Liver (tissue), 9 donors: ENCODE results near the gene GMPS. TPM values are rescaled to one million over a fixed set of nuclear protein-coding genes. Genes with fewer than 3 reads are reported as not detected.

ENCODE experiments used
- DNase-seq: peaks from one replicate; pipeline ENCODE4 v3.0.0-alpha.2; 2017; ENCODE audit warnings: low spot score
- H3K27ac ChIP-seq, 2 donors: one replicate each; pipeline ENCODE4 v1.7.0; 2013; ENCODE audit warnings: inconsistent platforms in 2 of 2, low read length in 2 of 2, control low read depth in 1 of 2, low read depth in 1 of 2, mild to moderate bottlenecking in 1 of 2
- H3K27me3 ChIP-seq, 4 donors: one replicate each; pipeline versions ENCODE4 v1.6.1 to v1.7.0; 2013; ENCODE audit warnings: low read length in 3 of 4, inconsistent platforms in 1 of 4, mild to moderate bottlenecking in 1 of 4, moderate library complexity in 1 of 4; ENCODE audit not compliant: control insufficient read depth in 4 of 4, insufficient read depth in 4 of 4
- H3K36me3 ChIP-seq, 4 donors: one replicate each; pipeline versions ENCODE4 v1.6.1 to v1.7.0; 2013; ENCODE audit warnings: low read length in 3 of 4, mild to moderate bottlenecking in 3 of 4, low read depth in 1 of 4, moderate library complexity in 1 of 4; ENCODE audit not compliant: control insufficient read depth in 4 of 4, insufficient read depth in 3 of 4
- H3K4me1 ChIP-seq, 4 donors: one replicate each; pipeline versions ENCODE4 v1.6.1 to v1.7.0; 2013; ENCODE audit warnings: low read length in 3 of 4, mild to moderate bottlenecking in 3 of 4, moderate library complexity in 1 of 4; ENCODE audit not compliant: control insufficient read depth in 4 of 4, insufficient read depth in 4 of 4
- H3K4me3 ChIP-seq, 3 donors: one replicate each; pipeline versions ENCODE4 v1.6.1 to v1.7.0; 2013; ENCODE audit warnings: low read length in 3 of 3, control low read depth in 1 of 3, low read depth in 1 of 3, mild to moderate bottlenecking in 1 of 3
- H3K9ac ChIP-seq, 2 donors: one replicate each; pipeline ENCODE4 v1.7.0; 2013; ENCODE audit warnings: low read length in 2 of 2, mild to moderate bottlenecking in 2 of 2, moderate library complexity in 2 of 2, control low read depth in 1 of 2, low read depth in 1 of 2
- H3K9me3 ChIP-seq, 4 donors: one replicate each; pipeline versions ENCODE4 v1.6.1 to v1.7.0; 2013; ENCODE audit warnings: low read length in 3 of 4; ENCODE audit not compliant: control insufficient read depth in 4 of 4
- EGR1 ChIP-seq, 2 donors: IDR thresholded peaks; 2 replicates each; pipeline ENCODE4 v1.6.1; 2016 to 2018; ENCODE audit warnings: antibody characterized with exemption in 2 of 2, low read depth in 2 of 2
- FOXA1 ChIP-seq: IDR thresholded peaks from 2 replicates; pipeline ENCODE4 v1.6.1; 2016; ENCODE audit warnings: antibody characterized with exemption
- FOXA2 ChIP-seq: IDR thresholded peaks from 2 replicates; pipeline ENCODE4 v1.6.1; 2016; ENCODE audit warnings: antibody characterized with exemption
- GABPA ChIP-seq, 2 donors: IDR thresholded peaks in 1 of 2; conservative IDR thresholded peaks in 1 of 2; 2 replicates each; pipeline ENCODE4 v1.6.1; 2016; ENCODE audit warnings: antibody characterized with exemption in 2 of 2, mild to moderate bottlenecking in 1 of 2, moderate library complexity in 1 of 2
- HNF4A ChIP-seq, 2 donors: conservative IDR thresholded peaks; 2 replicates each; pipeline ENCODE4 v1.6.1; 2016; ENCODE audit warnings: antibody characterized with exemption in 2 of 2, mild to moderate bottlenecking in 2 of 2
- HNF4G ChIP-seq: IDR thresholded peaks from 2 replicates; pipeline ENCODE4 v1.6.1; 2016; ENCODE audit warnings: antibody characterized with exemption
- NR2F2 ChIP-seq: IDR thresholded peaks from 2 replicates; pipeline ENCODE4 v1.6.1; 2016; ENCODE audit warnings: antibody characterized with exemption
- RXRA ChIP-seq, 2 donors: IDR thresholded peaks; 2 replicates each; pipeline ENCODE4 v1.6.1; 2017 to 2018; ENCODE audit warnings: antibody characterized with exemption in 2 of 2, mild to moderate bottlenecking in 1 of 2
- SP1 ChIP-seq: IDR thresholded peaks from 2 replicates; pipeline ENCODE4 v1.6.1; 2018; ENCODE audit warnings: antibody characterized with exemption, mild to moderate bottlenecking
- YY1 ChIP-seq: IDR thresholded peaks from 2 replicates; pipeline ENCODE4 v1.6.1; 2016; ENCODE audit warnings: antibody characterized with exemption, mild to moderate bottlenecking
- WGBS: extraction: QIAGEN DNeasy Blood & Tissue Kit; methylation state at CpG from one replicate; pipeline ENCODE4 v1.1.7; 2013; 5-methylcytosine and 5-hydroxymethylcytosine counted together
- polyA plus RNA-seq, 2 donors: library from polyadenylated mRNA; stranded (reverse) in 1 of 2; unstranded in 1 of 2; fragments of 200-250 nt in 1 of 2; fragments of >200 nt in 1 of 2; fragmentation: Nextera tagmentation in 1 of 2; extraction: Ambion mirVana in 1 of 2; gene quantifications; one replicate each; pipeline versions ENCODE4 v1.2.1 to v1.2.3, GENCODE V29; 2013 to 2015
- total RNA-seq, 2 donors: library from RNA; depleted of rRNA; stranded (reverse); fragments of >200 nt; gene quantifications; one replicate each; pipeline ENCODE4 v1.2.3, GENCODE V29; 2014
- TF ChIP-seq, protein P1 (sequence below): IDR thresholded peaks from 2 replicates; pipeline ENCODE4 v1.6.1; 2016; ENCODE audit warnings: antibody characterized with exemption, mild to moderate bottlenecking
- TF ChIP-seq, protein P2 (sequence below): IDR thresholded peaks from 2 replicates; pipeline ENCODE4 v1.6.1; 2016; ENCODE audit warnings: antibody characterized with exemption
- TF ChIP-seq, protein P3 (sequence below): fragments of 150-350 bp; IDR thresholded peaks from 2 replicates; pipeline ENCODE4 v1.5.1; 2017; ENCODE audit warnings: improper control_type of control experiment, low read depth, low read length; ENCODE audit not compliant: missing input control
- TF ChIP-seq, protein P4 (sequence below): IDR thresholded peaks from 2 replicates; pipeline ENCODE4 v1.6.1; 2016; ENCODE audit warnings: antibody characterized with exemption
- donor health status: healthy.
- donor health status: healthy.
- donor health status: healthy.
- donor health status: healthy.
- donor health status: healthy.

The GMPS gene
- total and polyA plus RNA-seq, 4 donors = 10.8 to 16.1 (median 14.8) TPM

DNA sequence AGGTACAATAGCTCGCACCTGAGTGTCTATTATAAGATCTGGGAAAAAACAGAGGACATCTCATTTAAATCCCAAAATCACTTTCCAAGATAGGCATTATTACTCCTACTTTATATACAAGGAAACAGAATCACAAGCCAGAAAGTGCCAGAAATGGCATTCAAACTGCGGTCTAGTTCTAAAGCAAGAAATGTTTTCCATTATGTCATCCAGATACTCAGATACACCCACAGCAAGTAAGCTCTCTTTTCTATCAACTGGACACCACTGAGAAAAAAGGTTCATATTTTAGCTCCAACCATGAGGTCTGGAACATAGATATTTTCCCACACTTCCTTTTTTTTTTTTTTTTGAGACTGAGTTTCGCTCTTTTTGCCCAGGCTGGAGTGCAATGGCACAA is 24.3 kb upstream of the GMPS start (continued):
- TF ChIP-seq, protein P1, sequence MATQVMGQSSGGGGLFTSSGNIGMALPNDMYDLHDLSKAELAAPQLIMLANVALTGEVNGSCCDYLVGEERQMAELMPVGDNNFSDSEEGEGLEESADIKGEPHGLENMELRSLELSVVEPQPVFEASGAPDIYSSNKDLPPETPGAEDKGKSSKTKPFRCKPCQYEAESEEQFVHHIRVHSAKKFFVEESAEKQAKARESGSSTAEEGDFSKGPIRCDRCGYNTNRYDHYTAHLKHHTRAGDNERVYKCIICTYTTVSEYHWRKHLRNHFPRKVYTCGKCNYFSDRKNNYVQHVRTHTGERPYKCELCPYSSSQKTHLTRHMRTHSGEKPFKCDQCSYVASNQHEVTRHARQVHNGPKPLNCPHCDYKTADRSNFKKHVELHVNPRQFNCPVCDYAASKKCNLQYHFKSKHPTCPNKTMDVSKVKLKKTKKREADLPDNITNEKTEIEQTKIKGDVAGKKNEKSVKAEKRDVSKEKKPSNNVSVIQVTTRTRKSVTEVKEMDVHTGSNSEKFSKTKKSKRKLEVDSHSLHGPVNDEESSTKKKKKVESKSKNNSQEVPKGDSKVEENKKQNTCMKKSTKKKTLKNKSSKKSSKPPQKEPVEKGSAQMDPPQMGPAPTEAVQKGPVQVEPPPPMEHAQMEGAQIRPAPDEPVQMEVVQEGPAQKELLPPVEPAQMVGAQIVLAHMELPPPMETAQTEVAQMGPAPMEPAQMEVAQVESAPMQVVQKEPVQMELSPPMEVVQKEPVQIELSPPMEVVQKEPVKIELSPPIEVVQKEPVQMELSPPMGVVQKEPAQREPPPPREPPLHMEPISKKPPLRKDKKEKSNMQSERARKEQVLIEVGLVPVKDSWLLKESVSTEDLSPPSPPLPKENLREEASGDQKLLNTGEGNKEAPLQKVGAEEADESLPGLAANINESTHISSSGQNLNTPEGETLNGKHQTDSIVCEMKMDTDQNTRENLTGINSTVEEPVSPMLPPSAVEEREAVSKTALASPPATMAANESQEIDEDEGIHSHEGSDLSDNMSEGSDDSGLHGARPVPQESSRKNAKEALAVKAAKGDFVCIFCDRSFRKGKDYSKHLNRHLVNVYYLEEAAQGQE = no peak
- TF ChIP-seq YY1 = no peak
- no peak for TF ChIP-seq SP1

DNA sequence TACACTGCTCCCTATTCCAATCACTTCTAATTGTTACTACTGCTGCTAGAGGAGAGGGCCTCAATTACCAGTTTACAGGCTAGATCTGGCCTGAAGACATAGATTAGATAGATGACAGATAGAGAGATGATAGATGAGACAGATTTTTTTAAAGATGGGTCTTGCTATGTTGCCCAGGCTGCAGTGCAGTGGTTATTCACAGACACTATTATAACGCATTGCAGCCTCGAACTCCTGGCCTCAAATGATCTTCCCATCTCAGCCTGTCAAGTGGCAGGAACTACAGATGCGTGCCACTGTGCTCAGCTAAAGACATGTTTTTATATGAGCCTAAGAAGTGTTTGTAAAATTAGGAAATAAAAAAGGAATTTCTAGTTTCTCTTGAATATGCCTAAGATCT is 22.5 kb upstream of the GMPS start:
- Histone ChIP-seq H3K9me3 (no peaks in the 10 kb centered on the region), H3K36me3 (peaks cover 0 to 3% (median 1%) of the 10 kb centered on the region in 4 donors), H3K4me3 (no peak overlapping the region), H3K9ac (no peak overlapping the region), H3K27me3 (no peaks in the 10 kb centered on the region), H3K4me1 (peaks cover 7 to 35% (median 31%) of the 10 kb centered on the region in 4 donors), H3K27ac (no peak overlapping the region)
- TF ChIP-seq GABPA (IDR thresholded peaks at IDR 0.05 in 1 of 2, conservative IDR thresholded peaks at IDR 0.05 in 1 of 2) (no peak), YY1 (no peak), FOXA1 (no peak), NR2F2 (no peak), RXRA (IDR thresholded peaks at IDR 0.05) (no peak), SP1 (no peak), HNF4G (no peak), EGR1 (IDR thresholded peaks at IDR 0.05; ENCODE audit: low read depth in 2 of 2) (no peak), FOXA2 (no peak), HNF4A (conservative IDR thresholded peaks at IDR 0.05) (no peak)
- TF ChIP-seq, protein P1 = no peak
- TF ChIP-seq, protein P2, sequence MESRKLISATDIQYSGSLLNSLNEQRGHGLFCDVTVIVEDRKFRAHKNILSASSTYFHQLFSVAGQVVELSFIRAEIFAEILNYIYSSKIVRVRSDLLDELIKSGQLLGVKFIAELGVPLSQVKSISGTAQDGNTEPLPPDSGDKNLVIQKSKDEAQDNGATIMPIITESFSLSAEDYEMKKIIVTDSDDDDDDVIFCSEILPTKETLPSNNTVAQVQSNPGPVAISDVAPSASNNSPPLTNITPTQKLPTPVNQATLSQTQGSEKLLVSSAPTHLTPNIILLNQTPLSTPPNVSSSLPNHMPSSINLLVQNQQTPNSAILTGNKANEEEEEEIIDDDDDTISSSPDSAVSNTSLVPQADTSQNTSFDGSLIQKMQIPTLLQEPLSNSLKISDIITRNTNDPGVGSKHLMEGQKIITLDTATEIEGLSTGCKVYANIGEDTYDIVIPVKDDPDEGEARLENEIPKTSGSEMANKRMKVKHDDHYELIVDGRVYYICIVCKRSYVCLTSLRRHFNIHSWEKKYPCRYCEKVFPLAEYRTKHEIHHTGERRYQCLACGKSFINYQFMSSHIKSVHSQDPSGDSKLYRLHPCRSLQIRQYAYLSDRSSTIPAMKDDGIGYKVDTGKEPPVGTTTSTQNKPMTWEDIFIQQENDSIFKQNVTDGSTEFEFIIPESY = no peak
- TF ChIP-seq, protein P3, sequence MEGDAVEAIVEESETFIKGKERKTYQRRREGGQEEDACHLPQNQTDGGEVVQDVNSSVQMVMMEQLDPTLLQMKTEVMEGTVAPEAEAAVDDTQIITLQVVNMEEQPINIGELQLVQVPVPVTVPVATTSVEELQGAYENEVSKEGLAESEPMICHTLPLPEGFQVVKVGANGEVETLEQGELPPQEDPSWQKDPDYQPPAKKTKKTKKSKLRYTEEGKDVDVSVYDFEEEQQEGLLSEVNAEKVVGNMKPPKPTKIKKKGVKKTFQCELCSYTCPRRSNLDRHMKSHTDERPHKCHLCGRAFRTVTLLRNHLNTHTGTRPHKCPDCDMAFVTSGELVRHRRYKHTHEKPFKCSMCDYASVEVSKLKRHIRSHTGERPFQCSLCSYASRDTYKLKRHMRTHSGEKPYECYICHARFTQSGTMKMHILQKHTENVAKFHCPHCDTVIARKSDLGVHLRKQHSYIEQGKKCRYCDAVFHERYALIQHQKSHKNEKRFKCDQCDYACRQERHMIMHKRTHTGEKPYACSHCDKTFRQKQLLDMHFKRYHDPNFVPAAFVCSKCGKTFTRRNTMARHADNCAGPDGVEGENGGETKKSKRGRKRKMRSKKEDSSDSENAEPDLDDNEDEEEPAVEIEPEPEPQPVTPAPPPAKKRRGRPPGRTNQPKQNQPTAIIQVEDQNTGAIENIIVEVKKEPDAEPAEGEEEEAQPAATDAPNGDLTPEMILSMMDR = no peak
- TF ChIP-seq, protein P4, sequence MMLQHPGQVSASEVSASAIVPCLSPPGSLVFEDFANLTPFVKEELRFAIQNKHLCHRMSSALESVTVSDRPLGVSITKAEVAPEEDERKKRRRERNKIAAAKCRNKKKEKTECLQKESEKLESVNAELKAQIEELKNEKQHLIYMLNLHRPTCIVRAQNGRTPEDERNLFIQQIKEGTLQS = no peak
- WGBS = 96% methylated on average over 3 of the region's 3 CpGs
- no peak for DNase-seq
